CD4-positive, alpha-beta T cell treated with Interferon alpha-2 for 1 hour (primary cell): ENCODE data around the gene SPOP.
A peak's percentile ranks its signal among the peaks of the same experiment; 100 is the strongest.
"Not testable (repeated sequence)": the region's sequence is repeated elsewhere in the genome, so short reads cannot be mapped to it uniquely, and the experiment has no call there.

Experiments
- DNase-seq, 2 donors: peaks; one replicate each; pipeline ENCODE4 v3.0.0-alpha.2; 2020 to 2022

The SPOP gene

GRCh38 chr17:49677933-49678847 is at the start of gene SPOP:
SPOP (minus strand) TSS chr17:49678097; CDS start chr17:49622810, 55,287 bp downstream.
- peak; percentile 100 for DNase-seq

- no peak for DNase-seq
Observed at GRCh38 chr17:49727380-49727779, 49.5 kb upstream of the SPOP start.

GRCh38 chr17:49725452-49726130 is 47.7 kb upstream of the SPOP start:
- no peak for DNase-seq

- not testable (repeated sequence) for DNase-seq
Observed at GRCh38 chr17:49724552-49724951, 46.7 kb upstream of the SPOP start.

GRCh38 chr17:49723423-49723822 is 45.5 kb upstream of the SPOP start:
- DNase-seq: no peak

- no peak for DNase-seq
Observed at GRCh38 chr17:49722066-49722465, 44.2 kb upstream of the SPOP start.

- no peak for DNase-seq
Observed at GRCh38 chr17:49717371-49717861, 39.5 kb upstream of the SPOP start.

- DNase-seq: no peak
Observed at GRCh38 chr17:49716668-49717364, 38.9 kb upstream of the SPOP start.

GRCh38 chr17:49715717-49716279 is 37.9 kb upstream of the SPOP start:
- DNase-seq: peak; percentile 55 to 84

- DNase-seq: peak; percentile 35 to 72
Observed at GRCh38 chr17:49715216-49715615, 37.3 kb upstream of the SPOP start.

- peak in 1 of 2 donors; percentile 29 for DNase-seq
Observed at GRCh38 chr17:49708515-49709183, 30.8 kb upstream of the SPOP start.

- DNase-seq: peak; percentile 98 to 99
Observed at GRCh38 chr17:49707608-49708514, 30.0 kb upstream of the SPOP start, which contains the start of gene SLC35B1. SLC35B1 (minus strand) TSS chr17:49707964; CDS start chr17:49707833, 131 bp downstream.

- DNase-seq: peak in 1 of 2 donors; percentile 36
Observed at GRCh38 chr17:49707246-49707607, 29.3 kb upstream of the SPOP start.

- DNase-seq: no peak
Observed at GRCh38 chr17:49705254-49705653, 27.4 kb upstream of the SPOP start.

- DNase-seq: peak in 1 of 2 donors; percentile 36
Observed at GRCh38 chr17:49703557-49704277, 25.8 kb upstream of the SPOP start.

- no peak for DNase-seq
Observed at GRCh38 chr17:49700960-49701359, 23.1 kb upstream of the SPOP start.

- DNase-seq: no peak
Observed at GRCh38 chr17:49699966-49700575, 22.2 kb upstream of the SPOP start.

GRCh38 chr17:49698005-49698404 is 20.1 kb upstream of the SPOP start:
- DNase-seq: no peak

- DNase-seq: peak; percentile 74 to 81
Observed at GRCh38 chr17:49696233-49696761, 18.4 kb upstream of the SPOP start.
